K562 (cell line): Measurements from ENCODE around the gene PLEKHA7. TPM values are rescaled to one million over a fixed set of nuclear protein-coding genes. Genes with fewer than 3 reads are reported as not detected.
A peak's percentile ranks its signal among the peaks of the same experiment; 100 is the strongest.

Source experiments
- BHLHE40 ChIP-seq: IDR thresholded peaks from 2 replicates; pipeline ENCODE4 v1.6.1; 2011; ENCODE audit warnings: low read length, improper control_type of control experiment
- CTBP1 ChIP-seq: fragments of 450-650 bp; IDR thresholded peaks from 2 replicates; pipeline ENCODE4 v1.6.1; 2016; ENCODE audit warnings: borderline replicate concordance
- DMBX1 ChIP-seq: fragments of 250-450 bp; sonication (Bioruptor Pico); IDR thresholded peaks from 2 replicates; pipeline ENCODE4 v1.8.0; 2022; ENCODE audit warnings: inconsistent platforms, mild to moderate bottlenecking, moderate library complexity, borderline replicate concordance
- DNMT1 ChIP-seq: fragments of 450-650 bp; IDR thresholded peaks from 2 replicates; pipeline ENCODE4 v1.6.1; 2016; ENCODE audit warnings: antibody characterized with exemption, mild to moderate bottlenecking
- EHMT2 ChIP-seq: fragments of 450-650 bp; IDR thresholded peaks from 2 replicates; pipeline ENCODE4 v1.6.1; 2018; ENCODE audit warnings: antibody characterized with exemption
- GATAD2B ChIP-seq: fragments of 450-650 bp; IDR thresholded peaks from 2 replicates; pipeline ENCODE4 v1.6.1; 2017; ENCODE audit warnings: mild to moderate bottlenecking, borderline replicate concordance
- GTF2F1 ChIP-seq: IDR thresholded peaks from 2 replicates; pipeline ENCODE4 v1.6.1; 2011; ENCODE audit warnings: low read depth, low read length, improper control_type of control experiment
- JUNB ChIP-seq: fragments of 450-650 bp; formaldehyde crosslinking; conservative IDR thresholded peaks from 2 replicates; pipeline ENCODE4 v1.4.0; 2020; ENCODE audit warnings: mild to moderate bottlenecking
- KAT8 ChIP-seq: fragments of 450-650 bp; IDR thresholded peaks from 2 replicates; pipeline ENCODE4 v1.6.1; 2016; ENCODE audit warnings: low read depth, mild to moderate bottlenecking
- KLF16 ChIP-seq: IDR thresholded peaks from 2 replicates; pipeline ENCODE4 v1.6.1; 2016; ENCODE audit warnings: antibody characterized with exemption
- MCM2 ChIP-seq: fragments of 450-650 bp; IDR thresholded peaks from 2 replicates; pipeline ENCODE4 v1.6.1; 2017; ENCODE audit warnings: low read depth, mild to moderate bottlenecking
- MIER1 ChIP-seq: fragments of 450-650 bp; IDR thresholded peaks from 2 replicates; pipeline ENCODE4 v1.6.1; 2016; ENCODE audit warnings: antibody characterized with exemption, mild to moderate bottlenecking, low read depth
- MTA1 ChIP-seq: fragments of 450-650 bp; IDR thresholded peaks from 2 replicates; pipeline ENCODE4 v1.6.1; 2017; ENCODE audit warnings: borderline replicate concordance
- MTA2 ChIP-seq: fragments of 450-650 bp; IDR thresholded peaks from 2 replicates; pipeline ENCODE4 v1.6.1; 2016; ENCODE audit warnings: low read depth
- NFE2 ChIP-seq: IDR thresholded peaks from 2 replicates; pipeline ENCODE4 v1.6.1; 2014; ENCODE audit warnings: antibody characterized with exemption, low read depth
- NFIX ChIP-seq: fragments of 250-450 bp; sonication (Bioruptor Pico); IDR thresholded peaks from 2 replicates; pipeline ENCODE4 v1.4.0; 2020; ENCODE audit warnings: low read depth, mild to moderate bottlenecking, moderate library complexity
- NR2F6 ChIP-seq: fragments of 450-650 bp; formaldehyde crosslinking; IDR thresholded peaks from 2 replicates; pipeline ENCODE4 v1.4.0; 2020; ENCODE audit warnings: mild to moderate bottlenecking
- POLR3A ChIP-seq: IDR thresholded peaks from 2 replicates; pipeline ENCODE4 v1.6.1; 2011; ENCODE audit warnings: borderline replicate concordance, mild to moderate bottlenecking, moderate library complexity; ENCODE audit not compliant: insufficient read length, insufficient read depth; ENCODE audit errors: extremely low read depth
- RBM17 ChIP-seq: fragments of 200-400 bp; formaldehyde crosslinking; IDR thresholded peaks from 2 replicates; pipeline ENCODE4 v1.6.1; 2017; ENCODE audit warnings: low read depth, mild to moderate bottlenecking, low read length, borderline replicate concordance
- RNF219 ChIP-seq: fragments of 250-450 bp; sonication (Bioruptor Pico); IDR thresholded peaks from 2 replicates; pipeline ENCODE4 v1.5.0; 2022; ENCODE audit warnings: mild to moderate bottlenecking
- SMARCA4 ChIP-seq: fragments of 450-650 bp; IDR thresholded peaks from 2 replicates; pipeline ENCODE4 v1.6.1; 2016
- SMARCE1 ChIP-seq: fragments of 450-650 bp; IDR thresholded peaks from 2 replicates; pipeline ENCODE4 v1.7.1; 2016; ENCODE audit warnings: mild to moderate bottlenecking
- SNIP1 ChIP-seq: fragments of 450-650 bp; IDR thresholded peaks from 2 replicates; pipeline ENCODE4 v1.7.1; 2017; ENCODE audit warnings: low read depth, mild to moderate bottlenecking
- ZBED1 ChIP-seq: IDR thresholded peaks from 2 replicates; pipeline ENCODE4 v1.6.1; 2014
- ZBTB43 ChIP-seq: sonication (generic); formaldehyde crosslinking; IDR thresholded peaks from 2 replicates; pipeline ENCODE4 v1.8.0; 2023; ENCODE audit warnings: mild to moderate bottlenecking, missing genetic modification reagents
- ZC3H11A ChIP-seq: IDR thresholded peaks from 2 replicates; pipeline ENCODE4 v1.6.1; 2012; ENCODE audit warnings: low read depth, low read length, improper control_type of control experiment
- ZNF121 ChIP-seq: sonication (generic); formaldehyde crosslinking; conservative IDR thresholded peaks from 2 replicates; pipeline ENCODE4 v1.8.0; 2022; ENCODE audit warnings: missing genetic modification reagents
- polyA plus RNA-seq, 8 experiments: library from polyadenylated mRNA; depleted of rRNA in 4 of 8; stranded (reverse) in 5 of 8; unstranded in 3 of 8; fragments of >200 nt; fragmentation: Nextera tagmentation in 2 of 8; fragmentation: Illumina TruSeq in 1 of 8; extraction: Ambion mirVana in 2 of 8; extraction: Trizol in 1 of 8; gene quantifications; 2 replicates each; pipeline versions ENCODE4 v1.2.1 to v1.2.3, GENCODE V29; 2011 to 2014; ENCODE audit warnings: inconsistent platforms in 1 of 8, missing spikeins in 1 of 8
- total RNA-seq, 7 experiments: library from RNA; depleted of rRNA in 6 of 7; stranded (reverse); fragments of >200 nt in 6 of 7; fragmentation: Illumina TruSeq in 2 of 7; extraction: Trizol in 2 of 7; gene quantifications; 2 replicates each; pipeline versions ENCODE4 v1.2.1 to v1.2.3, GENCODE V29; 2011 to 2021; ENCODE audit warnings: low replicate concordance in 1 of 7

PLEKHA7 gene
- total and polyA plus RNA-seq, 9 of the 15 experiments (the other 6 are each of a cell fraction or from before 2014, with no cell fraction given) = 0.06 to 0.77 (median 0.20) TPM; not detected in 1

- TF ChIP-seq MTA2 = peak; percentile 88
- TF ChIP-seq KAT8 = no peak
- peak; percentile 86 for TF ChIP-seq SMARCE1
- no peak for TF ChIP-seq NFIX (CRISPR knock-in tag)
- TF ChIP-seq ZC3H11A = no peak
- TF ChIP-seq DNMT1 = no peak
- no peak for TF ChIP-seq NR2F6 (CRISPR knock-in tag)
- TF ChIP-seq DMBX1 = peak; percentile 83
- TF ChIP-seq MIER1 = no peak
- TF ChIP-seq SMARCA4 = peak; percentile 92
- TF ChIP-seq NFE2 = peak; percentile 33; the same call in 1 of the 2 replicates
- TF ChIP-seq ZNF121 (CRISPR knock-in tag) = no peak
- peak; percentile 92 for TF ChIP-seq KLF16
- TF ChIP-seq GTF2F1 = no peak
- TF ChIP-seq ZBTB43 (CRISPR knock-in tag) = no peak
- no peak for TF ChIP-seq SNIP1
- no peak for TF ChIP-seq RNF219 (CRISPR knock-in tag)
- no peak for TF ChIP-seq RBM17
- TF ChIP-seq MTA1 = 0 out of 2 replicates have a peak, but pooled peaks have one; percentile 40
- TF ChIP-seq BHLHE40 = peak; percentile 57; the same call in 1 of the 2 replicates
- no peak for TF ChIP-seq POLR3A
- TF ChIP-seq ZBED1 = no peak
- TF ChIP-seq JUNB = no peak
- TF ChIP-seq CTBP1 = peak; percentile 90
- TF ChIP-seq EHMT2 = peak; percentile 21; the same call in 1 of the 2 replicates
- no peak for TF ChIP-seq MCM2
- TF ChIP-seq GATAD2B = peak; percentile 85
- TF ChIP-seq, all 486 proteins: peak for 102
These were observed 157.0 kb downstream of the PLEKHA7 start (continued) for GRCh38 chr11:16857186-16857585.
